GM20431 (cell line): ENCODE data around the gene NLRP6.
"Not testable (repeated sequence)": the region's sequence is repeated elsewhere in the genome, so short reads cannot be mapped to it uniquely, and the experiment has no call there.

Experiments
- in situ Hi-C: fragments of 300-500 bp; cut with MseI, MboI; formaldehyde crosslinking; loops from one replicate; pipeline ENCODE4 v1.15.0; 2020; ENCODE audit warnings: low sequenced_read_pairs; ENCODE audit not compliant: unreplicated experiment

Gene NLRP6

GRCh38 chr11:304915-305843, 27.0 kb downstream of the NLRP6 start:
- in situ Hi-C loops: no loop called here

GRCh38 chr11:305844-306211, 27.6 kb downstream of the NLRP6 start:
- in situ Hi-C loops: no loop called here

GRCh38 chr11:306645-307371, 28.6 kb downstream of the NLRP6 start:
- in situ Hi-C loops: no loop called here

GRCh38 chr11:307766-308708, 29.8 kb downstream of the NLRP6 start, which contains the start of gene IFITM2:
Gene IFITM2, plus strand, starts transcription at chr11:307816. Its CDS starts 377 bp downstream, at chr11:308193.
- in situ Hi-C loops: not testable (repeated sequence)

- in situ Hi-C loops: not testable (repeated sequence)
These were observed 30.8 kb downstream of the NLRP6 start for GRCh38 chr11:308740-309665.

GRCh38 chr11:309979-310572, 31.9 kb downstream of the NLRP6 start:
- in situ Hi-C loops: not testable (repeated sequence)

- in situ Hi-C loops: not testable (repeated sequence)
These were observed 33.0 kb downstream of the NLRP6 start for GRCh38 chr11:311013-311748.

- in situ Hi-C loops: no loop called here
These were observed 34.0 kb downstream of the NLRP6 start for GRCh38 chr11:312092-312816.

- in situ Hi-C loops: no loop called here
These were observed 35.1 kb downstream of the NLRP6 start for GRCh38 chr11:313304-313786.

GRCh38 chr11:313787-314553, 35.8 kb downstream of the NLRP6 start, which contains the start of gene IFITM1:
Gene IFITM1, plus strand, starts transcription at chr11:314040. Its CDS starts 131 bp downstream, at chr11:314171.
- in situ Hi-C loops: no loop called here

- in situ Hi-C loops: not testable (repeated sequence)
These were observed 36.3 kb downstream of the NLRP6 start for GRCh38 chr11:314554-314875.

GRCh38 chr11:315051-315481, 36.9 kb downstream of the NLRP6 start:
- in situ Hi-C loops: no loop called here

GRCh38 chr11:315516-315994, 37.3 kb downstream of the NLRP6 start:
- in situ Hi-C loops: no loop called here

GRCh38 chr11:316031-316701, 38.0 kb downstream of the NLRP6 start:
- in situ Hi-C loops: no loop called here

GRCh38 chr11:316891-317301, 38.7 kb downstream of the NLRP6 start:
- in situ Hi-C loops: no loop called here
